Activated B cell treated with CpG ODN at 0.5 μM for 24 hours (primary cell): ENCODE measurements around the gene FAM53B. TPM values are rescaled to one million over a fixed set of nuclear protein-coding genes. Genes with fewer than 3 reads are reported as not detected.

ENCODE experiments used
- ATAC-seq: fragments of 200-7000 bp; cut with Tn5 transposase; one replicate; pipeline ENCODE4 v1.10.0; 2021; ENCODE audit warnings: low read depth, mild to moderate bottlenecking, moderate library complexity
- CTCF ChIA-PET: fragments of 350-600 bp; sonication (Branson Sonifier 250); formaldehyde crosslinking; loops from one replicate; lab custom pipeline; 2021; ENCODE audit warnings: antibody characterized with exemption; lab: Charles Lee
- POLR2A ChIA-PET: fragments of 350-600 bp; sonication (Branson Sonifier 250); formaldehyde crosslinking; loops from one replicate; lab custom pipeline; 2021; ENCODE audit warnings: antibody characterized with exemption; lab: Charles Lee
- DNase-seq: peaks from one replicate; pipeline ENCODE4 v3.0.0; 2022
- H3K27ac Mint-ChIP-seq: one replicate; pipeline ENCODE4 v1.8.0; 2020; ENCODE audit warnings: mixed read lengths
- H3K27me3 Mint-ChIP-seq: one replicate; pipeline ENCODE4 v1.8.0; 2021; ENCODE audit warnings: mixed read lengths
- H3K36me3 Mint-ChIP-seq: one replicate; pipeline ENCODE4 v1.8.0; 2021; ENCODE audit warnings: low read depth, mixed read lengths
- H3K4me1 Mint-ChIP-seq: one replicate; pipeline ENCODE4 v1.8.0; 2021; ENCODE audit warnings: mixed read lengths
- H3K4me3 Mint-ChIP-seq: one replicate; pipeline ENCODE4 v1.8.0; 2020; ENCODE audit warnings: mild to moderate bottlenecking, mixed read lengths
- H3K9me3 Mint-ChIP-seq: one replicate; pipeline ENCODE4 v1.8.0; 2020; ENCODE audit warnings: mixed read lengths
- intact Hi-C: fragments of 100-400 bp; cut with micrococcal nuclease; formaldehyde crosslinking; loops from one replicate; pipeline ENCODE4 v1.15.1; 2024
- total RNA-seq: library from RNA; stranded (reverse); gene quantifications from 2 replicates; pipeline ENCODE4 v1.2.3, GENCODE V29; 2022
- TF ChIP-seq, protein P1 (sequence below): fragments of 200-600 bp; IDR thresholded peaks from one replicate; pipeline ENCODE4 v1.8.0; 2022; ENCODE audit warnings: antibody characterized with exemption, mild to moderate bottlenecking

Gene FAM53B
- total RNA-seq, 1 donor from 2014 or later, result 73.9 TPM

DNA sequence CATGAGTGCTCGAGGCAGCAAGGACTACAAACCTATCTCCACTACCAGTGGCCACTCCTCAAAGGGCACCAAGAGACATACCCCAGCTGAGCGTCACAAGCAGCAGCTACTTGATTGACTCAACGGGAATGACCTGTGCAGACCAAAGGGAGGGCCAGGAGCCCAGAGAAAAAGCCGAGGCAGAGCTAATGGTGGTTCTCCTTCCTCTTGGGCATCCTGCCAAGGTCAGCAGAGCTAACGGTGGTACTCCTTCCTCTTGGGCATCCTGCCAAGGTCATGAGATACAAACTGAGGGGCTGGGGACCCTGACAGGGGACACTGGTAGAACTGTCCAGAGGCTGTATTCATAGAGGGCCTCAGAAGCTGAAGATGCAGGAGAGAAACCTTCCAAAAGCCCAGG lies 60.4 kb downstream of the FAM53B start:
- TF ChIP-seq, protein P1, sequence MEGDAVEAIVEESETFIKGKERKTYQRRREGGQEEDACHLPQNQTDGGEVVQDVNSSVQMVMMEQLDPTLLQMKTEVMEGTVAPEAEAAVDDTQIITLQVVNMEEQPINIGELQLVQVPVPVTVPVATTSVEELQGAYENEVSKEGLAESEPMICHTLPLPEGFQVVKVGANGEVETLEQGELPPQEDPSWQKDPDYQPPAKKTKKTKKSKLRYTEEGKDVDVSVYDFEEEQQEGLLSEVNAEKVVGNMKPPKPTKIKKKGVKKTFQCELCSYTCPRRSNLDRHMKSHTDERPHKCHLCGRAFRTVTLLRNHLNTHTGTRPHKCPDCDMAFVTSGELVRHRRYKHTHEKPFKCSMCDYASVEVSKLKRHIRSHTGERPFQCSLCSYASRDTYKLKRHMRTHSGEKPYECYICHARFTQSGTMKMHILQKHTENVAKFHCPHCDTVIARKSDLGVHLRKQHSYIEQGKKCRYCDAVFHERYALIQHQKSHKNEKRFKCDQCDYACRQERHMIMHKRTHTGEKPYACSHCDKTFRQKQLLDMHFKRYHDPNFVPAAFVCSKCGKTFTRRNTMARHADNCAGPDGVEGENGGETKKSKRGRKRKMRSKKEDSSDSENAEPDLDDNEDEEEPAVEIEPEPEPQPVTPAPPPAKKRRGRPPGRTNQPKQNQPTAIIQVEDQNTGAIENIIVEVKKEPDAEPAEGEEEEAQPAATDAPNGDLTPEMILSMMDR, result no peak
- ChIA-PET CTCF (interaction anchor here (0.9 to 5.9 kb wide), 8 partner anchors 12 to 148 kb away, joined by 3 to 44 read pairs (median 4); no protein-coding TSS in a partner anchor), POLR2A (interaction anchor here (0.7 to 11.2 kb wide), 12 partner anchors 10 to 139 kb away, joined by 3 to 133 read pairs (median 4); no protein-coding TSS in a partner anchor)
- peak overlapping the region; percentile 91 for H3K27ac Mint-ChIP-seq
- ATAC-seq (no peak), DNase-seq (no peak)
- no peaks in the 10 kb centered on the region for H3K27me3 Mint-ChIP-seq
- H3K36me3 Mint-ChIP-seq, result peaks cover 58% of the 10 kb centered on the region
- no peaks in the 10 kb centered on the region for H3K9me3 Mint-ChIP-seq
- H3K4me3 Mint-ChIP-seq, result peak overlapping the region; percentile 73
- H3K4me1 Mint-ChIP-seq, result peaks cover 80% of the 10 kb centered on the region
- intact Hi-C loops, result no loop called here

DNA sequence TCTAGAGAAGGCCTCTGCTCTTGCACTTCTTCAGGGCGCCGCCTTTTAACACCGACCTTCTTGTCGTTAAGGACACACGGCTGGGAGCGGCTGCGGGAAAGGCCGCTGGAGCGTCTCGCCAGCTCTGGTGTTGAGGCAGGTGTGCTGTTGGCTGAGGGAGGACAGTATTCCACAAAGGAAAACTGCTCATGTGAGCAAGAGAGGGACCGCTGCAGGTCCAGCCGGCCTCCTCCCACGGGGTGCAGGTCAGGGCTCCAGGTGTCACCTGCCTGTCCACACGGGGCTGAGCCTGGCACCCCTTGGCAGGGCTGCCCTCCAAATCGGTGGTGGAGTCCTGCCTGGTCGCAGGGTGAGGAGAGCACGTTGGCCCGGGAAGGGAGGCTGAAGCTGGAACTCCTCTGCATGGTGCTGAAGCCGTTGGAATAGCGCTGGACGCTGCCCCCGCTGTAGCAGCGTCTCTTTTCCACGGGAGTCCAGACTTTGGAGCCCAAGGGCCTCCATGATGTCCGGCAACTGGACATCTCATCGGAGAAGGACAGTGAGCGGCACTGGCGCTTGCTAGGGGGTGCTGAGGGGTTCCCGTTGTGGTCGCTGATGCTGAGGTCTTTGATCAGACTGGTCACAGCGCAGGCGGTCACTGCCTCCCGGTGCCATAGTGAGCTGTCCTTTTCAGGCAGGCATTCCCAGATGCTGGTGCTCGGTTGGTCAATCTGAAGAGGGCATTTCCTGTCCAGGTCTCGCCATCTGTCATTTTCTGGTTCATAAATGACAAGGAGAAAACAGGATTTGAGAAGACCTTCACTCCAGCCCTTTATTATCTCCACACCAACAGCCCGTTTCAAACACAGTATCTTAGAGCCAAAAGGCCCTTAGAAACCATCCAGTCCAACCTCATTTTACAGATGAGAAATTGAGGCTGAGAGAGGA lies 62.3 kb downstream of the FAM53B start:
- TF ChIP-seq, protein P1, result no peak
- ChIA-PET POLR2A (interaction anchor here (0.6 kb wide), 2 partner anchors 349 to 560 kb away, joined by 3 to 5 read pairs; no protein-coding TSS in a partner anchor), CTCF (interaction anchor here (0.7 to 1.0 kb wide), 3 partner anchors 7 to 60 kb away, joined by 3 to 5 read pairs (median 3); no protein-coding TSS in a partner anchor)
- intact Hi-C loops, result no loop called here
- no peak for ATAC-seq
- Mint-ChIP-seq H3K27me3 (no peaks in the 10 kb centered on the region), H3K27ac (peak overlapping the region; percentile 35), H3K4me3 (no peak overlapping the region), H3K9me3 (no peaks in the 10 kb centered on the region), H3K4me1 (peaks cover 78% of the 10 kb centered on the region), H3K36me3 (peaks cover 68% of the 10 kb centered on the region)
- DNase-seq, result no peak

DNA sequence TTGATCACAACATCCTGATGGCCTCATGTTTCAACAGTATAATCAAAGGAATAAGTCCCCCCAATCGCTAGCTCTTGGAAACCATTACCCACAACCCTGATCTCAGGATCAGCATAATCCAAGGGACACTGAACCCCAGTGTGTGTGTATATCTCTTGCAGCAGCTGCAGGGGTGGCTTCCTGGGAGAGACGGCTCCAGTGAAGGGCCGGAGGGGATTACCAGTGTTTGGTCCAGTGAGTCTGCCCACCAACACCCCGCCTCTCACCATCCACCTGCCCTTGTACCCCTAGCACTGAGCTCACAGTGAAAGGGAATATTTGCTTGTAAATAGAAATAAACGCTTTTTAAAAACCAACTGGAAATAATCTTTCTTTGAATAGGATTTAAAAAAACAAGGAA lies 63.1 kb downstream of the FAM53B start:
- Mint-ChIP-seq H3K4me1 (peaks cover 76% of the 10 kb centered on the region), H3K9me3 (no peaks in the 10 kb centered on the region), H3K27ac (peak overlapping the region; percentile 71), H3K4me3 (no peak overlapping the region), H3K27me3 (no peaks in the 10 kb centered on the region), H3K36me3 (peaks cover 69% of the 10 kb centered on the region)
- ATAC-seq (no peak), DNase-seq (no peak)
- intact Hi-C loops, result no loop called here
- POLR2A ChIA-PET, result interaction anchor here (0.6 kb wide), 1 partner anchor 350 kb away, joined by 5 read pairs; no protein-coding TSS in a partner anchor
- CTCF ChIA-PET, result interaction anchor here (0.7 to 1.0 kb wide), 4 partner anchors 8 to 60 kb away, joined by 3 to 5 read pairs (median 3); no protein-coding TSS in a partner anchor
- TF ChIP-seq, protein P1, result no peak

DNA sequence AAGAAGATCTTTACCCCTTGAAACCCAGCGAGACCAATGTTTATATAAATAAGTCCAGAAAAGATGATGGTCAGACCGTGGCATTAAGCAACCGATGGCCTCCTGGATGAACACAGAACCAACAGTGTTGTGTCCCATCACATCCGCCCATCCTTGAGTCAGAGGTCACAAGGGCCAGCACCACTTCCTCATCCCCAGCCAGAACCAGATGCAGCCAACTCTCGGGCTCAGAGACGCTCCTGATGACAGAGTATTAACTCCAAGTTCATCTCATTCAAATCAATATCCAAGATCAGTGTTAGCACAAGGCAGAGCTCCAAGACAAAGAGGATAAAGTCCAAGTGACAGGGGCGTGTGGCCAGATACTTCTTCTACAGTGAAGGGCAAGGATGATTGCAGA lies 63.5 kb downstream of the FAM53B start:
- Mint-ChIP-seq H3K9me3 (no peaks in the 10 kb centered on the region), H3K27me3 (no peaks in the 10 kb centered on the region), H3K4me3 (no peak overlapping the region), H3K36me3 (peaks cover 69% of the 10 kb centered on the region), H3K27ac (peak overlapping the region; percentile 71), H3K4me1 (peaks cover 76% of the 10 kb centered on the region)
- POLR2A ChIA-PET, result no interaction called here
- TF ChIP-seq, protein P1, result no peak
- no peak for ATAC-seq
- intact Hi-C loops, result no loop called here
- no peak for DNase-seq
- CTCF ChIA-PET, result interaction anchor here (0.7 to 1.0 kb wide), 3 partner anchors 9 to 61 kb away, joined by 3 to 5 read pairs (median 3); no protein-coding TSS in a partner anchor
